Measurements from ENCODE around the gene RANBP1.

Gene RANBP1

DNA sequence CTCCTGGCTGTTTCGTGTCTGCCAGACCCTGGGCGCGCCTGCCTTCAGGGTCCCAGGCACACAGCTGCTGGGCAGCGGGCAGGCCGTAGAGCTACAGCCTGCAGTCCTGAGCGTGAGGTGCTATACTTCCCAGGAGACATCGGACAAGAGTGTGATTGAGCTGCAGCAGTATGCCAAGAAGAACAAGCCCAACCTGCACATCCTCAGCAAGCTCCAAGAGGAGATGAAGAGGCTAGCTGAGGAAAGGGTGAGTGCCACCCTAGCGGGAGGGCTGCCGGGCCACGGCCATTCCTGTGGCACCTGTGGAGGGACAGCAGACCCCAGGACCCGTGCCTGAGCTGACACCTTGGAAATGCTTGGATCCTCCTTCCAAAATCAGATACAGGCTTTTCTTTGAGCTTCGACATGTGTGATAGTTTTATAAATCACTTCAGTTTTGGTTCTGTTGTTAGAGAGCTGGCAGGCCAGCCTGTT, 7.1 kb upstream of the RANBP1 start:
- DNase-seq (ENCODE audit: low spot score): no peak

DNA sequence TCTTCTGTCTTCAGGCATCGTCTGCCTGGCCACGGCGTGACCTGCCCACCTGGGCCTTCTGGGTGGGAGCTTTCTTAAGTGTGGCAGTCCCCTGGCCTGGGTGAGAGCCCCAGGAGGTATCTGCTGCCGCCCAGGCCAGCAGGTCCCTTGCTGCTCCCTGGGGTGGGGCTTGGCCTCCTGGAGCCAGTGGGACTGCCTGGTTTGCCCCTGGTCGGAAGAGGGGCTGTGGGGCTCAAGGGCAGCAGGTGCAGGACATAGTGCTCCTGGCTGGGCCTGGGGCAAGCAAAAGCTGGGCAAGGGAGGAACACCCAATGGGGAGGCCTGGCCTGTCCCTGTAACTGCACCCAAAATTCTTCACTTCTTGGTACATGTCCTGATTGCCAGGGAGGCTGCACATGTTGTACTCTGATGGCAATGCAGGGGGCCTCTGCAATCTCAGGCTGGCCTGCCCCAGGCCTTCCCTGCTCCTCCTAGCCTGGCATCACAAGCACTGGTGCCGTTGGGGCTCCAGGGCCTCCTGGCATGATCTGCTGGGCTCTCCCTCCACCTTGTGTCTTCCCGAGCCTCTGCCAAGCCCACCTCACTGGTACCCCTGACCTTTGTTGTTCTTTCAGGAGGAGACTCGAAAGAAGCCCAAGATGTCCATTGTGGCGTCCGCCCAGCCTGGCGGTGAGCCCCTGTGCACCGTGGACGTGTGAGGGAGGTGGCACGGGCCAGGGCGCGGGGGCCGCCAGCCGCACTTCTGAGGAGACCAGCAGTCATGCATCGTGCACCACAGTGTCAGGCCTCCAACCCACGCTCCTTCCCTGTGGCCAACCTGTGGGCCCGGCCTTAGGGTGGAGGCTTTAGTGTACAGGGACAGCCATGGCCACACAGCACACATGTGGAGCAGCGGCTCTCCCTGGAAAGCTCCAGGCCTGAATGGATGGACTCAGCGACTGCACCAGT, 6.2 kb upstream of the RANBP1 start:
- no peak for DNase-seq (ENCODE audit: low spot score)

DNA sequence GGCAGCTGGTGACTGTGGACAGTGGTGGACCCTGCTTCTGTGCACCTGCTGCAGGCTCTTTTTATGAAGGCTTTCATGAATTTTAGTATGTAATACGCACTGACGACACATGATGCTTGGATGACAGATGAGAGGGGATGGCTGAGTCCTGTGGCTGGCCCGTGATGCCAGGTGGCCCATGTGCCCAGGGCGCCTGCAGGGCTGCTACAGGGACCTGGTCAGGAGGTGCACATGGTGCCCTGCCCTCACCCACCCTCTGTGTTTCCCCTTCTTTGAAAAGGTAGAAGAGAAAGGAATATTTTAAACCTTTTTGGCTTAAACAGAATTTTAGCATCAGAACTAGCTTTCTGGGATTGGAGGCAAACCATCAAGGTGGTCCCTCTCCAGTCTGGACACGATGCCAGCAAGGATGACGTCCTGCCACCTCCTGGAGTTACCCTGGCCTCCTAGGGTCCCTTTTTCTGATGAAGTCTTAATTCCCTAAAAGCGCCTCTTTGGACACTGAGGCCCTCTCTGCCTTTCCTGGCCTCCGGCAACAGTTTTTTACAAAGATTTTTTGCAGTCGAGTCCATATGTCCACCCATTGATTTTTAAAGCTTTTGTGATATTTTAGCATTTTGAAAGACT, 5.4 kb upstream of the RANBP1 start:
- DNase-seq (ENCODE audit: low spot score): no peak

DNA sequence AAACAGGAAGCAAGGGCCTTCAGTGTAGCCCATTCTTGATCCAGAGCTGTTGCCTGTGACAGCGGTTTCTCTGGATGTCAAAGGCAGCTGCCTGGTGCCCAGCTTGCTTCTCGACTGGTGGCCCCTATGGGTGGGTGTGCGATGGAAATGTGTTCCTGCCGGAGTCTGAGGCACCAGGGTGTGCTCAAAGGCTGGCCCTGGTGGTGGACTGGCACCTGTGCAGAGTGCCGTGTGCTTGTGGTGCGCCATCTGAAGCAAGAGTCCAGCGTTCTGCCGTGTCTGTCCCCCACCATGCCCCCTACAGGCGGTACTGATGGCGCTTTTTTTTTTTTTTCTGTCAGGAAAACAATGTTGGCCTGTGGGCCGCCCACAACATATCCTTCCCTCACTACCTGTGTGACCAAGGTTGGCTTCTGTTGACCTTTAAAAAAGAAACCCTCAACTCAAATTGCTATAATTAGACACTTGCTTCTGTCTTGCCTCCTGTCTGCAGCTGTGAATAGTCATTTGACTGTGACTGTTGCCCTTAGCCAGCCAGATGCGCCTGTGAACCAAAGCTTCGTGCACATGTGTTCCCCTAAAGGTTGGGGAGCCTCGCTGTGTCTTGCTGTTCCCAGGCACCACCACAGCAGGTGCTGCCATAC, 4.7 kb upstream of the RANBP1 start:
- no peak for DNase-seq (ENCODE audit: low spot score)

DNA sequence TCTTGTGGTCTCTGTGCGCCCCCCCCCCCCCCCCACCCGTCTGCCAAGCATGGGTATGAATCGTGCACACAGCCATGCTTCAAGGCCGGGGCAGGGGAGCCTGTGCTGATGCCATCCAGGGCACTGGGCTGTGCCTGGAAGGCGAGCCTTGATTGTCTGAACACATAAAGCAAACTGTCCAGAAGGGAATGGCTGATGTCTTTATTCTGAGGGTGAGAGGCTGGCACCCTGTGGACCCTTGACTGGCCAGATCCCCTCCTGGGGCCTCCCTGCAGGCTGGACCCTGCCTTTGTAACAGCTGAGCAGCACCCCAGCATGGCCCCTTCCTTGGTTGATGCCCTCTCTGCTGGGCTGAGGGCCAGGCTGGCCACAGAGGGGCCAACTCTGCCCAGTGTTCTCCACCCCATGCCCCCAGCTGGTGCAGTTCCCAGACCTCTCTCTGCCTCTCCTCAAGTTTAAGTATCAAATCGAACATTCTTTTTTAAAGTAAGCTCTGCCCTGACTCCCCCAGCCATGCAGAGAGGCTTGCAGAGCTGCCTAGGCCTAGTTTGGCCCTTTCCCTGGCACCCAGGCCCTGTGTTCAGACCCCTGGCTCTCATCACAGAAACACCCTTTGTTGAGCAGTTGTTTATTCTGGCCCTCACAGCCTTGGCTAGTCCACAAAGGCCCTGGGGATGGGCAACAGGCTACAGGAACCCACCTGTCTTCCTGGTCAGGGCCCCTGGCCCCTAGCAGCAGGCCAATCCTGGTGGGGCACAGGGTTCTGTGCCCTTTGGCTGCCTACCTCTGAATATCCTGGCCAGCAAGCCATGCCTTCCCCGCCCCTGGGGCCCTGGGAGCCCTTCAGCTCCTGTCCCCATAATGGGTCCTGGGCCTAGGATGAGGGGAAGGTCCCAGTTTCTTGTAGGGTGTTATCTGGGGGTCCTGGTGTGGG, 3.9 kb upstream of the RANBP1 start:
- DNase-seq (ENCODE audit: low spot score): no peak

DNA sequence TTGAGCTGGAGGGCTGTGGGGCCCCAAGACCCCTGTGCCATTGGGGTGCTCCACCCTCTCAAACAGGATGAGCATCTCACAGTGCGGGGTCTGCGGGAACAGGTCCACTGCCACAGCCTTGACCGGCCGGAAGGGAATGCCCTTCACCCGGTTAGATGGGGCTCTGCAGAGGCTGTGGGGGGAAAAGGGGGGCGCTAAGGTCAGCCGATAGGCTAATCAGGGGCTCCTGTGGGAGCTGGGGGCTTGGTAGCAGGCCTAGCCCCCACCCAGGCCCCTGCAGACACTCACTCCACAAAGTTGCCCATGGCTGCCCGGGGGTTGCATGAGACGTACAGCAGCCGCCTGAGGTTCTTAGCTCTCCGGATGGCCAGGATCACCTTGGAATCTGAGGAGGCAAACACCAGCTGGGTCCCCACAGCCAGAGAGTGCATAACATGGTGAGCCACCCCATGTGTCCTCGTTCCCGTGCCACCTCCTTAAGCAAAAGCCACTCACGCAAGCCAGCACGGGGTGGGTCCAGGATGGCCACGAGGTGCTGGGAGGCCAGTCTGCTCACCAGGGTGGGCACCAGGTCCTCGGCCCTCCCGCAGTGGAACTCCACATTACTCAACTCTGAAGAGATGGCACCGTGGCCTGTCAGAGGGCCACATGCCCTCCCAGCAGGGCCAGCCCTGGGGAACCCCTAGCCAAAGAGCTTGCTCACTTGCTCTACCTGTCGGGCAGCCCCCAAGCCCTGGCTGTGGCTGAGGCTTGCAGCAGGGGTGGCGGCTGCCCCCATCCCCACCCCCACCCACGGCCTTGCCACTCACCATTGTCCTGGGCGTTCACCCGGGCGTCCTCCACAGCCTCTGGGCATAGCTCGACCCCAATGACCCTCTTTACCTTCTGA, 3.0 kb upstream of the RANBP1 start:
- DNase-seq (ENCODE audit: low spot score): no peak

DNA sequence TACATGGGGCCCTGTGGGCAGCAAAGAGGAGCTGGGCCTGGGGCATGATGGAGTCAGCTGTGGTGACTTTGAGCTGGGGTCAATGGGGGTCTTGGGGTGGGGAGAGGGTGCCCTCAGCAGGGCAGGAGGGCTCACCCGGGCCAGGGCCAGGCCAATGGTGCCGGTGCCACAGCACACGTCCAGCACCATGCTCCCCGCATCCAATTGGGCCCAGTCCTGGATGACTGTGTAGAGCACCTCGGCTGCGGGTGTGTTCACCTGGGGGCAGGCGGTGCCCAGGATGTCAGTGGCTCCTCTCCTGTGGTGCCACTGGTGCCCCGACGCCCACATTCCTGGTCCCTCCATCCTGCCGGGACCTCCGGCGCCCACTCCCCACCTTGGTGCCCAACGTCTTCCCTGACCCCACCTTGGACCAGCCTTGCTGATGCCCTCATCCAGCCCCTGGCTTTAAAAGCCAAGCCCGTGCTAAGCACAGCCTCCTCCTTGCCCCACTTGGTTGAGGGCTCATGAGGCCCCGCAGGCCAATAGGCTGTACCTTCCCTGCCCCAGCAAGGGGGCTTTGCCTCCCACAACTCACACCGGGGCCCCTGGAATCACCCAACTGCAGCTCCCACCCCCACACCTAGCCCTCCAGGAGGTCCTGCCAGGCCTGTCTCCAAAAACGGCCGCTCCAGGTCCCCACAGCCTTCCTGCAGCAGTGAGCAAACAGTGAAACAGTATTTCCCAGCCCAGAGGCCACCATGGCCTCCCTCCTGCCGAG, 2.2 kb upstream of the RANBP1 start:
- DNase-seq (ENCODE audit: low spot score): no peak

DNA sequence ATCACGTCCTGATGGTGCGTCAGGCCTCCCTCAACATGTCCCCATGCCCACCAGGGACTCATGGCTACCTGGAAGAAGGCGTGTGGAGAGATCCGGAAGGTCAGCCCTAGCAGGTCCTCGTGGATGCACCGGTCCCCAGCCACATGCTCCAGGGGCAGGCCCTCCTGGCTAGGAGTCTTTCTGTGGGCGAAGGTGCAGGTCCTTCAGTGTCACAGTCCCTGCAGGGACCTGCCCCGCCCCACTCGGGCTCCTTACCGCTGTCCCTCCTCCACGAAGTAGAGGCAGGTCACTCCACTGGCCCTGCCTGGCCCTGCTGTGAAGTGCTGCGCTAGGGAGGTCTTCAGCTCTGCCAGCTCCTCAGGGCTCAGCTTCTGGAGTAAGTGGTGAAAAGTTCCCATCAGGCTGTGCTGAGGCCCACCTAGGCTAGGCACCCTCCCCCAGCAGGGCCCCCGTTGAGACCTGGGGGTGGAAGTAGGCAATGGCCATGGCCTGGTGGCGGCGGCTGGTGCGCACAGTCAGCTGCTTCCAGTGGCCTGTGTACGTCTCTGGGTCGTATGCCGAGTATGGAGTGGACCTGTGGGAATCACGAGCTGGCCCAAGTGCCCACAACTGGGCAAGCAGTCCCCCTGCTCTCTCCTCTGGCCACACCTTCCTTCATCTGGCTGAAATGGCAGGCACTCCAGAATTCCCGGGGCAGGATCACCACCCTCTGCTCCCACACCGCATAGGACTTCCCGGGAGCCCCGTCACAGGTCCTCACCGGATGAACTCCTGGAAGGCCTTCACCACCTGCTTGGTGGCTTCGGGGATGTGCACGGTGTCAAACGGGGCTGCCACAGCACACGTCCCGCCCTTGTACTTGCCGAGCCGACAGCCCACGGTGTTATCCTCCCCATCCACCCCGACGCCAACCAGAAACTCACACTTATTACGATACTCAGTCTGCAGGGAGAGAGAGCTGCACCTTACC, 1.1 kb upstream of the RANBP1 start:
- no peak for DNase-seq (ENCODE audit: low spot score)

DNA sequence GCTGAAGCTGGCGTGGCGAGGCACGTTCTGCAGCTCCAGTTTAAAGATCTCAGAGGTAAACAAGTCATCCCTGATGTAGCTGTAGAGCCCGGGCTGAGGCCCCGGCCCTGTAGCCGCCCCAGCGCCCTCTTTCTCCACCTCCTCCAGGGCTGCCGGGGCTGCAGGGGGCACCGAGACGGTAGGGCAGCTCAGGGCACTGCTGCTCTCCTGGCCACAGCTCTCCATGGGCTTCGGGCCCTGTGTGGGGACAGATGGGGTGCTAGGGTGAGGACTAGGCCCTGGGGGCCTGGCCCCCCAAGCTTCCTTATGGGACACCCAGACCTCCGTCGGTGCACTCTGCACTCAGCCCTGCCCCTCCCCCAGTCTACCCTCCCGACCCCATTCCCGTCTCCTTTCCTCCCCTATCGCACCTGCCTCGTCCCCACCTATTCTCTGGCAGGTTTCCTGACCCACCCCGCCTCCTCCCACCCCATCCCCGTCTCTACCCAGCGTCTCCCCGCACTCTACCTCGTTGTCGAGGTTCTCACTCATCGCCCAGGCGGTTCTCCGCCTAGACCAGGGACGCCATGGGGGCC, 559 bp downstream of the RANBP1 start:
- DNase-seq (ENCODE audit: low spot score): no peak

DNA sequence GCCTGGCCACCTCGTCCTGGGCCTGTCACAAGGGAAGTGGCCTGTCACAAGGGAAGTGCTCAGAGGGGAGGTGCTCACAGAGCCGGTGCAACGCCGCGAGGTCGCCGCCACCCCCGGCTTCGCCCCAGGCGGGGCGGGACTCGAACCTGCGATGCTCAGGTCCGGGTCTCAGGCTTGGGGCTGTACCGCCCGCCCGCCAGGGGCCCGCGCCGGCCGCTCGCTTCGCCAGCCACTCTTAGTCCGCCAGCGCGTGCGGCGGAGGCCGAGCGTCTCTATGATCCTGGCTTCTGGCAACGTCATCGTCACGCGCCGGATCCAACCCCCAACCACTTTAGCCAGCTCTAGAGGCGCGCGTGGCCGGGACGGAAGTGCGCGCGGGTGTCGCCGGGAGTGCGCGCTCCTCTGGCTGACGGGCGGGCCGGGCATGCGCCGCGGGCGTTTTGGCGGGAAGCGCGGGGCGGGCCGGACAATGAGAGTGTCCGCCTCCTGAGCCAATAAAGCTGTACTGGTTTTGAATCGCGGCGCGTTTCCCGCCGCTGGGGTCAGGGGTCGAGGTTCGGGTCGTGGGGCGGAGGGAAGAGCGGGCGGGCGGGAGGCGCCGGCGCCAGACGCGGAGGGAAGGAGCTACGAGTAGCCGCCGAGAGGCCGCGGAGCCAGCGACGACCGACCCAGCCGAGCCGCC, 1.2 kb downstream of the RANBP1 start, which contains the start of gene TRMT2A:
TRMT2A (minus strand) TSS at position 276 of the 682 bp plus-strand sequence. CDS start 320 bp downstream, outside the sequence.
- DNase-seq (ENCODE audit: low spot score): peak; percentile 99

DNA sequence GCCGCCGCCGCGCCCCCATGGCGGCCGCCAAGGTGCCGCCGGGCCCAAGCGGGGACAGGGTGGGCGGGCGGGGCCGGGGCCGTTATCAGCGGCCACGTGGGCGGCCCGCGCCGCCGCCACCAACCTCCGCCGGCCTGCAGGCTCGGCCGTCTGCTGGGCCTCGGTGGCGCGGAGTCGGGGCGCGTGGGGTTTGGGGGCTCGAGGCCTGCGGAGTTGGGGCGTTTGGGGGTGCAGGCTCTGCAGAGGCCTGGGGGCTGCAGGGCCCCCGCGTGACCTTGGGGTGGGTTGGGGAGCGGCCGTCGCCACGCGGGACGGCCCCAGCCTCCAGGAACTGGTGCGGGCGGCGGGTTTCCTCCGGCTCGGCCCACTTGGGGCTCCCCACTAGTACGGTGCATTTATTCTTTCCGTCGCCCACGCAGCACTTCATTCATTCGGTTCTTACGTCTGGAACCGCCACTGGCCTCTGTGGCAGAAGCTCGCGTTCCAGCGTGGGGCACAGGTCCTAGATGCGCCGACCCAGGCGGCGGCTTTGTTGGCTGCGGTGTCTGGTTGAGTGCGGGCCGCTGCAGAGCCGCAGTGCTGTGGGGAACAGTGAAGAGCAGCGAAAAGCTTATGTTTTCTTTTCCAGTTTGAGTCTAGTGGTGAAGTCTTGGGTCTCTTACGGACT, 1.9 kb downstream of the RANBP1 start:
- DNase-seq (ENCODE audit: low spot score): no peak

DNA sequence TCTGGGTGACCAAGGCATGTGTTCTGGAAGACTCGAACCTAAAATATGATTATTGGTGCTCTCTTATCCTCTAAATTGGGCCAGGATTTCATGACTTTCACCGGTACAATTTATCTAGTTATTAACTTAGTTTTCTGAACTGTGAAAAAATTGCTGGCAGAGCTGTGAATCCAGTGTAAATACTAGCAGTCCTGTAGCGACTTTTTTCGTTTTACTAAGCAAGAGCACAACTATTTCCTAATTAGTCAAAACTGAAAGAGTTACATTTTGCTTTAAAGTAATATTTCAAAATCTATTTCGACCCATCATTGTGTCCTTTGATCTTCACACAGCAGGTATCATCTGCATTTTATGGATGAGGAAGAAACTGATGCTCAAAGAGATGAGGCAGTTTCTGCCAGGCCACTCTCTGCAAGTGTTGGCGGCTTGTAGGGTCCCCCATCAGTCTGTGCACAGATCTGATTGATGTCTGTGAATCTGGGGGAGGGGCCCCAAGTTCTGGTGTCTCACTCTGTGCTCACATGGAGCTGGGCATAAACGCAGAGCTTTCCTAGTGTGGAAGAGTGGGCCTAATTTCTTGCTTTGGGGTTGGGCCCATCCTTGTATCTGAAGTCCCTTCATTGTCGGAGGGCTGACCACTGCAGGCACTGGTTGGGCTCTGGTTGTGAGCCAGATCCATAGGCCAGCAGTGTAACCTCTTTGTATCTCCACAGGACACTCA, 2.6 kb downstream of the RANBP1 start:
- no peak for DNase-seq (ENCODE audit: low spot score)

DNA sequence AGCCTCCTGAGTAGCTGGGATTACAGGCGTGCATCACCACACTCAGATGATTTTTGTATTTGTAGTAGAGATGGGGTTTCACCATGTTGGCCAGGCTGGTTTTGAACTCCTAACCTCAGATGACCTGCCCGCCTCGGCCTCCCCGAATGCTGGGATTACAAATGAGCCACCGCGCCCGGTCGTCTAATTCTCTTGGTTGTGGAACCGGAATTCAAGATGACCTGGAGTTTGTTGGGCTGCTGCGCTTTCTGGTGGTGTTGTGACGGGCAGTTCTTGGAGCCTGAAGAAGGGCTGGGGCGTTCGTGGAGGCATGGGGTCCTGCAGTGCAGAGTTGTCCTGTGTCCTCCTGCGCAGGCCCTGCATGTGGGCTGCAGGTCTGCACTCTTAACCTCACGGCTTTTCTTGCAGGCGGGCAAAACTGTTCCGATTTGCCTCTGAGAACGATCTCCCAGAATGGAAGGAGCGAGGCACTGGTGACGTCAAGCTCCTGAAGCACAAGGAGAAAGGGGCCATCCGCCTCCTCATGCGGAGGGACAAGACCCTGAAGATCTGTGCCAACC, 6.0 kb downstream of the RANBP1 start:
- no peak for DNase-seq (ENCODE audit: low spot score)

DNA sequence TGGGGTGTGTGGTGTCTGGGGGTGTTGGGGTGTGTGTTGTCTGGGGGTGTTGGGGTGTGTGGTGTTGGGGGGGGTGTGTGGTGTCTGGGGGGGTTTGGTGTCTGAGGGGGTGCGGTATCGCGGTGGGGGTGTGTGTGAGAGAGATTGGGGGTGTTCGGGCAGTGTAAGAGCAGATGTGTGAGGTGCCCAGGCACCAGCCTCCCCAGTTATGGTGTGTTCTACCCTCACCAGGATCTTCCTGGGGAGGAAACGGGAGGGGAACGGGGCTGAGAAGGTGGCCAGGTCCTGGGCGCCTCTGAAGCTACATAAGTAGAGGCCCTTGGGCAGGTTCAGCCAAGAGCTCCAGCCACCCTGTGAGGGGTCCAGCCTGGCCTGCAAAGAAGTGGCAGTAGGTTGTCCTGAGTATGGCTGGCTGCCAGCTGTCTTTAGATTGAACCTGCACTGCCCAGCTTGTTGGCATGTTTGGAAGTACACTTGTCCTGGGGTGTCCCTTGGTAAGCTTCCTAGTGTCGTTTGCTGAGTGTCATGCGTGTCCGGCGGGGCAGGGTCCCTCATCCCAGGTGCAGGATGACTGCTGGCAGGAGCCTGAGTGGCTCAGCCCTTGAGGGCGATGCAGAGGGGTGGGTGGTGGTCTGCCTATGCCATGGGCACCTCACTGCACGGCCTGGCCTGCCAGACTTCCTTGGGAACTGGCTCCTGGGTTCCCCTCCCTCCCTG, 7.6 kb downstream of the RANBP1 start:
- DNase-seq (ENCODE audit: low spot score): no peak

DNA sequence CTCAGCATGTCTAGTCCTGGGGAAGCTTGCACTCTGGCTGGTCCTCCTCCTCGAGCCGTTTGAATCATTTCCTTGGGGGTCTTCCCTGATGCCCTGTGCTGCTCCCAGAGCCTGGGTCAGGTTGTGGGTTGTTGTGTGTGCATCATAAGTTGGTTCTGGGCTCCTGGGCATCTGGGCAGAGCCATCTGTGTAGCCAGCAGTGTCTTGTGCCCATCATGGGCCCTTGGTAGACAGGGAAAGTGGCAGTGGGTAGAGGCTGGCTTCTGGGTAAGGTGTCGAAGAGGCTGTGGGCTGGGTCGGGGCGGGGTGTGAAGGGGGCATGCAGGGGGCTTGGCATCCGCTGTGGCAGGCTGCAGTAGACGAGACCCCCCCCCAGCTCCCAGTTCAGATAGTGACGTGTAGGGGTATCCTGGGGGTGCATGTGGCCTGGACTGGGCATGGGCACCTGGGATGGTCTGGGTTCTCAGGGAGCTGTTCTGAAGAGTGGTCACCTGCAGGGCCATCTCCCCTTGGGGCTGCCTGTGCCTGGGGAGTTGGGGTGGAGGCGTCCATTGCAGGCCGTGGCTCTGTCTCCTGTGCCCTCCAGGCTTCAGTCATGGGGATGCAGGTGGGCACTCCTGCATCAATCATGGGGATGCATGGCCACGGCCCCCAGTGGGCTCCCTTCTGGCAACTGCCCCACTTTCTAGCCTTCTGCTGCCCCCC, 8.3 kb downstream of the RANBP1 start:
- DNase-seq (ENCODE audit: low spot score): no peak
